HEK293 (cell line): ENCODE data around the gene HECTD4.
A peak's percentile ranks its signal among the peaks of the same experiment; 100 is the strongest.

Experiments
- CTCF ChIA-PET: fragments of 350-600 bp; formaldehyde crosslinking; extraction: SDS; loops from one replicate; lab custom pipeline; 2021; ENCODE audit warnings: antibody characterized with exemption; lab: Yijun Ruan, JAX
- POLR2A ChIA-PET: fragments of 300-600 bp; formaldehyde crosslinking; extraction: SDS; loops from one replicate; lab custom pipeline; 2020; ENCODE audit warnings: antibody characterized with exemption, inconsistent platforms; lab: Yijun Ruan, JAX
- H3K27ac ChIP-seq: fragments of 200-500 bp; sonication (Bioruptor generic); 2 replicates; pipeline ENCODE4 v1.5.1; 2014; ENCODE audit warnings: low read depth, low read length, control low read depth, inconsistent platforms; ENCODE audit errors: extremely low read depth
- H3K36me3 ChIP-seq, 2 experiments: fragments of 200-500 bp in 1 of 2; sonication (Bioruptor generic) in 1 of 2; 1 replicate in 1 of 2; 2 replicates in 1 of 2; pipeline ENCODE4 v1.5.1; 2014 to 2017; ENCODE audit warnings: inconsistent platforms in 2 of 2, low read length in 2 of 2; ENCODE audit not compliant: control insufficient read depth in 2 of 2, insufficient read depth in 1 of 2
- H3K4me1 ChIP-seq: fragments of 200-500 bp; sonication (Bioruptor generic); 2 replicates; pipeline ENCODE4 v1.5.1; 2014; ENCODE audit warnings: mild to moderate bottlenecking, low read length, inconsistent platforms; ENCODE audit not compliant: control insufficient read depth, insufficient read depth
- H3K4me3 ChIP-seq: 2 replicates; pipeline ENCODE4 v1.5.1; 2011; ENCODE audit warnings: low read depth, mild to moderate bottlenecking, control low read depth, low read length, moderate library complexity
- H3K9me3 ChIP-seq: fragments of 200-500 bp; sonication (Bioruptor generic); 2 replicates; pipeline ENCODE4 v1.5.1; 2014; ENCODE audit warnings: low read depth, low read length, inconsistent platforms; ENCODE audit not compliant: control insufficient read depth, insufficient read depth
- KLF1 ChIP-seq: fragments of 450-650 bp; formaldehyde crosslinking; IDR thresholded peaks from 2 replicates; pipeline ENCODE4 v1.5.1; 2016; ENCODE audit warnings: missing biosample characterization, missing genetic modification characterization
- KLF7 ChIP-seq: fragments of 450-650 bp; formaldehyde crosslinking; IDR thresholded peaks from 2 replicates; pipeline ENCODE4 v1.5.1; 2016; ENCODE audit warnings: missing biosample characterization, missing genetic modification characterization, borderline replicate concordance
- KLF8 ChIP-seq: fragments of 450-650 bp; formaldehyde crosslinking; IDR thresholded peaks from 2 replicates; pipeline ENCODE4 v1.5.1; 2016; ENCODE audit warnings: missing biosample characterization, missing genetic modification characterization
- SCRT2 ChIP-seq: fragments of 450-650 bp; formaldehyde crosslinking; IDR thresholded peaks from 2 replicates; pipeline ENCODE4 v1.5.1; 2016; ENCODE audit warnings: missing biosample characterization, missing genetic modification characterization
- TRIM28 ChIP-seq: IDR thresholded peaks from 2 replicates; pipeline ENCODE4 v1.6.1; 2011; ENCODE audit warnings: low read length, control low read depth, borderline replicate concordance
- ZBTB17 ChIP-seq: fragments of 450-650 bp; formaldehyde crosslinking; IDR thresholded peaks from 2 replicates; pipeline ENCODE4 v1.5.1; 2016; ENCODE audit warnings: missing biosample characterization, missing genetic modification characterization
- ZFHX2 ChIP-seq: fragments of 450-650 bp; formaldehyde crosslinking; conservative IDR thresholded peaks from 2 replicates; pipeline ENCODE4 v1.5.1; 2016; ENCODE audit warnings: missing biosample characterization, missing genetic modification characterization
- ZFP69B ChIP-seq: fragments of 450-650 bp; formaldehyde crosslinking; IDR thresholded peaks from 2 replicates; pipeline ENCODE4 v1.5.1; 2016; ENCODE audit warnings: missing biosample characterization, missing genetic modification characterization
- ZIC2 ChIP-seq: fragments of 450-650 bp; formaldehyde crosslinking; IDR thresholded peaks from 2 replicates; pipeline ENCODE4 v1.5.1; 2016; ENCODE audit warnings: missing biosample characterization, missing genetic modification characterization
- ZNF114 ChIP-seq: fragments of 450-650 bp; formaldehyde crosslinking; IDR thresholded peaks from 2 replicates; pipeline ENCODE4 v1.5.0; 2017; ENCODE audit warnings: missing biosample characterization, missing genetic modification characterization
- ZNF157 ChIP-seq: fragments of 450-650 bp; formaldehyde crosslinking; IDR thresholded peaks from 2 replicates; pipeline ENCODE4 v1.5.1; 2016; ENCODE audit warnings: missing biosample characterization, missing genetic modification characterization
- ZNF214 ChIP-seq: fragments of 450-650 bp; formaldehyde crosslinking; IDR thresholded peaks from 2 replicates; pipeline ENCODE4 v1.5.1; 2017; ENCODE audit warnings: missing biosample characterization, mild to moderate bottlenecking, missing genetic modification characterization, borderline replicate concordance
- ZNF302 ChIP-seq: fragments of 450-650 bp; formaldehyde crosslinking; IDR thresholded peaks from 2 replicates; pipeline ENCODE4 v1.5.1; 2016; ENCODE audit warnings: missing biosample characterization, missing genetic modification characterization, low read depth
- ZNF433 ChIP-seq: fragments of 450-650 bp; formaldehyde crosslinking; IDR thresholded peaks from 2 replicates; pipeline ENCODE4 v1.5.1; 2016; ENCODE audit warnings: missing biosample characterization, missing genetic modification characterization, low read depth
- ZNF529 ChIP-seq: fragments of 450-650 bp; formaldehyde crosslinking; IDR thresholded peaks from 2 replicates; pipeline ENCODE4 v1.5.1; 2017; ENCODE audit warnings: missing genetic modification characterization, missing biosample characterization; ENCODE audit not compliant: insufficient replicate concordance
- ZNF561 ChIP-seq: fragments of 450-650 bp; IDR thresholded peaks from 2 replicates; pipeline ENCODE4 v1.5.1; 2018; ENCODE audit warnings: missing biosample characterization, missing genetic modification characterization, borderline replicate concordance
- ZNF585B ChIP-seq: fragments of 450-650 bp; formaldehyde crosslinking; IDR thresholded peaks from 2 replicates; pipeline ENCODE4 v1.5.1; 2016; ENCODE audit warnings: missing biosample characterization, missing genetic modification characterization
- ZNF639 ChIP-seq: fragments of 450-650 bp; formaldehyde crosslinking; IDR thresholded peaks from 2 replicates; pipeline ENCODE4 v1.5.1; 2016; ENCODE audit warnings: missing biosample characterization, missing genetic modification characterization
- ZNF654 ChIP-seq: fragments of 450-650 bp; formaldehyde crosslinking; IDR thresholded peaks from 2 replicates; pipeline ENCODE4 v1.5.1; 2016; ENCODE audit warnings: low read depth, missing biosample characterization, missing genetic modification characterization
- ZSCAN4 ChIP-seq: fragments of 450-650 bp; formaldehyde crosslinking; IDR thresholded peaks from 2 replicates; pipeline ENCODE4 v1.5.1; 2017; ENCODE audit warnings: missing biosample characterization, missing genetic modification characterization
- ZSCAN5A ChIP-seq: fragments of 450-650 bp; formaldehyde crosslinking; IDR thresholded peaks from 2 replicates; pipeline ENCODE4 v1.5.1; 2016; ENCODE audit warnings: missing biosample characterization, missing genetic modification characterization

Gene HECTD4

GRCh38 chr12:112151766-112152541, 230.3 kb downstream of the HECTD4 start:
- TF ChIP-seq ZFHX2 (tag by site-specific recombination) (no peak), ZNF585B (tag by site-specific recombination) (peak; percentile 69), ZNF654 (no peak)
- Histone ChIP-seq H3K4me3 (no peak overlapping the region), H3K36me3 (peaks cover 44 to 71% of the 10 kb centered on the region in 2 experiments), H3K4me1 (no peaks in the 10 kb centered on the region), H3K9me3 (no peaks in the 10 kb centered on the region), H3K27ac (no peak overlapping the region)
- ChIA-PET POLR2A (no interaction called here), CTCF (interaction anchor here (0.6 to 1.2 kb wide), 3 partner anchors 46 to 81 kb away, joined by 3 read pairs; no protein-coding TSS in a partner anchor)

- H3K4me3 ChIP-seq: no peak overlapping the region
- CTCF ChIA-PET: interaction anchor here (0.5 to 0.7 kb wide), 2 partner anchors 33 to 159 kb away, joined by 3 to 5 read pairs; no protein-coding TSS in a partner anchor
- TF ChIP-seq ZBTB17 (tag by site-specific recombination) (no peak), ZNF561 (tag by site-specific recombination) (no peak), ZSCAN4 (tag by site-specific recombination) (no peak), ZNF114 (tag by site-specific recombination) (no peak), ZNF302 (tag by site-specific recombination) (no peak), KLF7 (tag by site-specific recombination) (no peak), ZIC2 (tag by site-specific recombination) (no peak), ZNF639 (no peak), ZFP69B (tag by site-specific recombination) (no peak), KLF1 (tag by site-specific recombination) (no peak), ZNF433 (no peak), ZNF157 (tag by site-specific recombination) (no peak), TRIM28 (no peak), ZNF529 (tag by site-specific recombination) (no peak), SCRT2 (tag by site-specific recombination) (no peak), ZNF214 (no peak), ZSCAN5A (tag by site-specific recombination) (no peak), KLF8 (tag by site-specific recombination) (no peak)
- no peak overlapping the region for H3K27ac ChIP-seq
- POLR2A ChIA-PET: no interaction called here
- H3K4me1 ChIP-seq: no peaks in the 10 kb centered on the region
- no peaks in the 10 kb centered on the region for H3K9me3 ChIP-seq
- peaks cover 58 to 91% of the 10 kb centered on the region in 2 experiments for H3K36me3 ChIP-seq
Measured at GRCh38 chr12:112149596-112149995, 232.6 kb downstream of the HECTD4 start.
